ENCODE data around the gene GPR158. TPM values are rescaled to one million over a fixed set of nuclear protein-coding genes. Genes with fewer than 3 reads are reported as not detected.
"Not testable (repeated sequence)": the region's sequence is repeated elsewhere in the genome, so short reads cannot be mapped to it uniquely, and the experiment has no call there.

Gene GPR158
- total RNA-seq, 1 experiment from 2014 or later: 13.7 TPM

DNA sequence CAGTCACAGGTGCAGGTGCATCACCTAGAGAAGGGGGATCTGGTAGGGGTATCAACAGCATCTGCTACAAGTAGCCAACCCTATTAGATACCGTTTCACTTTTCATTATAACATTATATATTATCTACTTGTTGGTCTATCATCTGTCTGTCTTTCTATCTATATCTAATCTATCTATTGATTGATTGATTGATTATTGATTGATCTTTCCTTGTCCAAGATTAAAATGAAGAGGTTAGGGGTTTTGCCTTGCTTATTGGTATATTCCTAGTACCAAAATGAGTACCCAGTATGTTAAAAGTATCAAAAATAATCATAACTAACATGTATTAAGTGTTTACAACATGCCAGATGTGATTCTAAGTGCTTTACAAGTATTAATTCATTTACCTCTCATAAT is 121.5 kb downstream of the GPR158 start:
- no peak for DNase-seq (ENCODE audit: low read depth)

DNA sequence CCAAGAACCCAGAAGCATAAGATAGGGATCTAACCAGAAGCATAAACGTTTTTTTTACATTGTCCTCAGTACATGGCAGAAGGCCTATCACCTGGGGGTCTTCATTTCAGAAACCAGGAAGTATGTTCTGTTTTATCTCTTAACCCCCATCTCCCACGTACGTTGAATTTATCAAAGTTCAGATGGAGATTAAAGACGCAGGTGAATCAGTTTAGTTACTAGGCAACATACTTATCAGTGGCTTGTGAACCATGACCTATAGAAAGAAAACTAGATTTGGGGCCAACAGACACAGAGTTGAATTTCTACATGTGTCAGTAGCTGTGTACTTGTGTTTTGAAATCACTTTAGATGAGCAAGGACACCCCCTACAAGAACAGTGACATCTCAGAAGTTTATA is 122.7 kb downstream of the GPR158 start:
- no peak for DNase-seq (ENCODE audit: low read depth)

DNA sequence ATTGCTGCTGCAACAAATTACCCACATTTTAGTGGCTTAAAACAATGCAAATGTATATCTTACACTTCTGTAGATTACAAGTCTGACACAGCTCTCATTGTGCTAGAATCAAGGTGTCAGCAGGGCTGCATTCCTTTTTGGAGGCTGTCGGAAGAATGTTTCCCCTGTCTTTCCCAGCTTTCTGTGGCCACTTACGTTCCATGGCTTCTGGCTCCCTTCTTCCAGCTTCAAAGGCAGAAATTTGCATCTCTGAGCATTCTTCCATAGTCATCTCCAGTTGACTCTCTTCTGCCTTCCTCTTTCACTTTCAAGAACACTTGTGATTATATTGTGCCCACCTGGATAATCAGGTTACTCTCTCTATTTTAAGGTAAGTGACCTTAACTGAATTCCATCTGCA is 125.3 kb downstream of the GPR158 start:
- no peak for DNase-seq (ENCODE audit: low read depth)

DNA sequence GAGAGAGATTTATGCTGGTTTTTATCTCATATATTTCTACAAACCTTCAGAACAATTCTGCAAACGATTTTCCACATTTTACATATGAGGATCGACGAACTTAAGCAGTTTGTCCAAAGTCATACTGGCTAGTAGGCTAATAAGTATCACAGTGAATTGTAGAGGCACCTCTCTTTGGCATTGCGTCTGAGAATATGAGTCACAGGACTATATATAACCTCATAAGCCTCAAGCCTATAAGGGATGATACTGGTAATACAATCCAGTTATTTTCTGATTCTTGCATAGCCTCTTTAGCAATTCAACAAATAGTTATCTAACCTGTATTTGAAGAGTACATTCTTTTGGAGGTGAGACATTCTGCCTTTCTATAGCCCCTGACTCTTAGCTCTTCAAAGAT is 129.8 kb downstream of the GPR158 start:
- DNase-seq (ENCODE audit: low read depth): no peak

DNA sequence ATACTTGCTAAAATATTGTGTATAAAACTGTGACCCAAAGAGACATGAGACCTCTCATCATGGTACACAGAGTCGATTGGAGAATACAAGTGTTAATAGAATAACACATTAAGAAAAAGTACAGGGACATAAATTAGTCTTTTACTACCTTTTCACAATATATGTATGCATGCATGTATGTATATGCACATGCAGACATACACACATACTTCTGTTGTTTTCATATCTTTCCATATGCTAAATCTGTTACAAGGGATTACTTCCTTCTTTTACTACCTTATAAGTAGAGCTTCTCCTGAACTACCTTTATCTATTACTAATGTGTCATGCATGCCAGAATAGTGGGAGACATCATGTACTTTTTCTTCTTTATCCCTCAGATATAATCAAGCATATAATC is 131.6 kb downstream of the GPR158 start:
- DNase-seq (ENCODE audit: low read depth): no peak

DNA sequence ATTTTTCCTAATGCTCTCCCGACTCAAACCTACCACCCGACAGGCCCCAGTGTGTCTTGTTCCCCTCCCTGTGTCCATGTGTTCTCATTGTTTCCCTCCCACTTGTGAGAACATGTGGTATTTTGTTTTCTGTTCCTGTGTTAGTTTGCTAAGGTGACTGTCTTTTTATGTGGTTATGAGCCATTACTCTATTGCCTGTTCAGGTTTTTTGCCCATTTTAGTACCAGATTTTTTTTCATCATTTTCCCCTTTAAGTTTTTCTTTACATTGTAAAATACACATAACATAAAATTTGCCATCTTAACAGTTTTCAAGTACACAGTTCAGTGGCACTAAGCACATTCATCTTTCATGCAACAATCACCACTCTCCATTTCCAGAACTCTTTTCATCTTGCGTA is 133.5 kb downstream of the GPR158 start:
- DNase-seq (ENCODE audit: low read depth): no peak

DNA sequence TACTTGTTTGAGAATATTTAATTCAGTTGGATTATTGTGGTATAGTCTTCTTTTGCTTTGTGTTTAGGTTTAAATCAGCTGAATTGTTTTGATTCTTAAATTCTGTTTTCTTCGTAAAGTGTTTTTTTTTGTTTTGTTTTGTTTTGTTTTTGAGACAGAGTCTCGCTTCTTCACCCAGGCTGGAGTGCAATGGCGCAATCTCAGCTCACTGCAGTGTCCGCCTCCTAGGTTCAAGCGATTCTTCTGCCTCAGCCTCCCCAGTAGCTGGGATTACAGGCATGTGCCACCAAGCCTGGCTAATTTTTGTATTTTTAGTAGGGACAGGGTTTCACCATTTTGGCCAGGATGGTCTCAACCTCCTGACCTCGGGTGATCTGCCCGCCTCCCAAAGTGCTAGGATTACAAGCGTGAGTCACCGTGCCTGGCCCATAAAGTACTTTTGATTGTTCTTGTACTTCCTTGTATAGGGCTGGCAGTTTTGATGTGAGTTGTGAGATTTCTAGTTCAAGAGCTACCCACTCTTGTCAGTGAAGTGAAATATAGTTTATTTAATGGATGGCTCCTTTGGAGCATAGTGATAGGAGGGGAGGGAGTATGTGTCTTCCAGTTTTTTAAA is 142.9 kb downstream of the GPR158 start:
- DNase-seq (ENCODE audit: low read depth): peak; percentile 10

DNA sequence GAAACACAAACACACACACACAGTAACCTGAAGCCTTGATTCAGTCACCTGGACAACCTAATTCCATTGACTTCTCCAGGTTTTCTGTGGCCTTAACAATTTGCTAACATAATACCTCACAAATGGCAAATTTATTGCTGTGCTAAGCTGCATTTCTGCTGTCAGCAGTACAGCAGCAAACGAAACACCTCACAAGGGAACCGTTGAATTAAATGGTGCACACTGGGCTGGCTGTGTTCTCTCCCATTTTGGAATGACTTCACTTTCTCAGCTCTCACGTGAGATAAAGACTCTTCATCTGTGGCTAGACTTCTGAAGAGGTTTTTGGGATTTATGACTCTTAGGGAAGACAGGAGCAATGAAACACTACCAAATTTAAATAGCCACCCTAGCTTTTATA is 152.5 kb downstream of the GPR158 start:
- DNase-seq (ENCODE audit: low read depth): no peak

DNA sequence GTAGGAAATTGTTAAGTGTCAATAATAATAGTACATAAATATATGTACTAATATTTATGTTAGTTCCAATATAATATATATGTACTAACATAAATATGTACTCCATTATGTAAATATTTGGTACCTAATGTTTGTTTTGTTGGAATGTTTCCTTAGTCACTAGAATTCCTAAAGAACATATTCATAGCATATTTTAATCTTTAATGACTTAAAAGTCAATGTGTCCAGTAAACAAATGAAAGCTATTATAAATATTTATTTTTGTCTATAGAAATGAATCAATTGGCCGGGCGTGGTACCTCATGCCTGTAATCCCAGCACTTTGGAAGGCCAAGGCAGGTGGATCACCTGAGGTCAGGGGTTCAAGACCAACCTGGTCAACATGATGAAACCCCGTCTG is 153.6 kb downstream of the GPR158 start:
- DNase-seq (ENCODE audit: low read depth): no peak

DNA sequence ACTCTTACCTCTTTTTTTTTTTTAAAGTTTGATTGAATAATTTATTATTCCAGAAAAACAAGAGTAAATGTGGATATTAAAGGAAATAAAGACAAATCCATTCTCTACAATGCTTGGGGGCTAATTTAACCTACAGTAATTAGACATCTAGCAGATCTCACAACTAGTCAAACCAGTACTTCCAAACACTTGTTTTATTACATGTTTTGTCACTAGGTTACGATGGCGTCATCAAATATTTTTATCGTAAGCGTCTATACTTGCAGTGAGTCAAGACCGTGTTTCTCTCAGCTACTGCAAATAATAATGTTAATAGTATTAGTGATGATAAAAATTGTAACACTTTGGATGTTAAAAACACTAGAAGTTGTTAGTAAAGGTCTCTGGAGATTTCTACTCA is 154.8 kb downstream of the GPR158 start:
- DNase-seq (ENCODE audit: low read depth): not testable (repeated sequence)

DNA sequence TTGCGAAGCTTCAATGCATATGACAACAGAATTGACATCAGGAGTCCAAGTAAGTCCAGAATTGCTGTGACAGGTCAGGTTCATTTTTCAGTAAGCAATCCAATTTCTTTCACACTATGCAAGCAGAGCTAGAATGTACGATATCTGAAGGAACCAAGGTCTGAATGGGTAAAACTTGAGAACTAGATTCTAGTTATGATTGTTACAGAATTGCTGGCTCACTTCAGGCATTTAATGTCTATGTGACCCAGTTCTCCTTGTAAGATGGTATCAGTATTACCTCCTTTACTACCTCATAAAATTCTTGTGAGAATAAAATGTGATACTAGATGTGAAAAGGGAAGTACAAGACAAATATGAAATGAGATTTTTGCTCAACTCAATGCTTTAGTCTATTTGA is 159.6 kb downstream of the GPR158 start:
- DNase-seq (ENCODE audit: low read depth): no peak

DNA sequence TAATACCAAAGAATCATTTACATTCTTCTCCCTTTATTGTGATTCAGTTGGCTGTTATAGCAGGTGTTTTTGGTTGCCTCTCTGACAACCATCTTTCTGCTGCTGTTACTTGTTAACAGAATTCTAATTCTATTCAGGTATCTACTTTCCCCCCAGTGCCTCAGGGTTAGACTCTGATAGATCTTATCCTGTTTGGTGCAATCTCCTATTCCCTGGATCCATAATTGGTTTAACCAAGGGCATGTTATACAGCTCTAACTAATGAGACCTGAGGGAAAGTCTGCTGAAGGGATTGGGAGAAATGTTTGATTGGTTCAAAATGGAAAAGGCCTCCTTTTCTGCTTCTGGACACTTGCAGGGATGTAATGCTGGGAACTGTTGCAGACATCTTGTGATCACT is 161.5 kb downstream of the GPR158 start:
- DNase-seq (ENCODE audit: low read depth): no peak

DNA sequence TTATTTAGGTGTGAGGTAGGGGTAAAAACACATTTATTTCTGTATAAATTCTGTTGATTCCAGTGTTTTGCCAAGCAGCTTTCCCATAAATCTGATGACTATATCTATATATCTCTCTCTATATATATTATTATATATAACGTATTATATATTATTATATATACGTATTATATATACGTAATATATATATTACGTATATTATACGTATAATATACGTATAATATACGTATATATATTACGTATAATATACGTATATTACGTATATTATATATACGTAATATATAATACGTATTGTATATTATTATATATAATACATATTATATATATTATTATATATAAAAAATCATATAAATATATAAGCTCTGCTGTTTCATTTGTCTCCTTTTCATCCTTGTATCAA is 163.5 kb downstream of the GPR158 start:
- DNase-seq (ENCODE audit: low read depth): no peak

DNA sequence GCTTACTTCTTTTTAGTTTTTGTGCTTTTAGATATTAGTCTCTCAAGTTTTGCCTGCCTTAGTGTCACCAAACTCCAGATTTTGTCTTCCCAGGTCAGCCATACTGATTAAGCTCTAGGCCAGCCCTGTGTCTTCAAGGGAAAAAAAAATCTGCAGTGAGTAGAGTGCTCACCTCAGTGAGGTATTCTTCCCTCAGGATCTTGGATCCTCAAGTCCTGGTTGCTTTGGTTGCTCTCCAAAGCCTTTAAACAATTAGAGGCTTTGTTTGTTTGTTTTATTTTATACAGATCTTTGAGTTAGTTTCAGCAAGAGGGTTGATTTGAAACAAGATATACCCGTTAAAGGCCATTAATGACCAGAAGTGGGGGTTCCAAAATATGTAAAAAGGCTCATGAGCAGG is 165.2 kb downstream of the GPR158 start:
- no peak for DNase-seq (ENCODE audit: low read depth)

DNA sequence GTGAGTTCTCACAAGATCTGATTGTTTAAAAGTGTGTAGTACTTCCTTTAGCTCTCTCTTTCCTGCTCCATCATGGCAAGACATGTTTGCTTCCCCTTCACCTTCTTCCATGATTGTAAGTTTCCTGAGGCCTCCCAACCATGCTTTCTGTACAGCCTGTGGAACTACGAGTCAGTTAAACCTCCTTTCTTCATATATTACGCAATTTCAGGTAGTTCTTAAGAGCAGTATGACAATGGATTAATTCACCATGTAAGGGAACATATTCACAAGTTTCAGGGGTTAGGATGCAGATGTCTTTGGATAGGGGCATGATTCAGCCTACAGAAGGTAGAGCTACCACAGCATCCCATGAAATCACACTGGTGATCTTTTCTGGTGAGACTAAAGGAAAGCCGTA is 174.7 kb downstream of the GPR158 start:
- DNase-seq (ENCODE audit: low read depth): no peak

DNA sequence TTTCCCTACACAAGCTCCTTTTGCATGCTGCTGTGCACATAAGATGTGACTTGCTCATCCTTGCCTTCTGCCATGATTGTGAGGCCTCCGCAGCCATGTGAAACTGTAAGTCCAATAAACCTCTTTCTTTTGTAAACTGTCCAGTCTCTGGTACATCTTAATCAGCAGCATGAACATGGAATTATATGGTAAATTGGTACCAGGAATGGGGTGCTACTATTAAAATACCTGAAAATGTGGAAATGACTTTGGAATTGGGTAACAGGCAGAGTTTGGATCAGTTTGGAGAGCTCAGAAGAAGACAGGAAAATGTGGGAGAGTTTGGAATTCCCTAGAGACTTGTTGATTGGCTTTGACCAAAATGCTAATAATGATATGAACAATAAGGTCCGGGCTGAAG is 181.8 kb downstream of the GPR158 start:
- no peak for DNase-seq (ENCODE audit: low read depth)

DNA sequence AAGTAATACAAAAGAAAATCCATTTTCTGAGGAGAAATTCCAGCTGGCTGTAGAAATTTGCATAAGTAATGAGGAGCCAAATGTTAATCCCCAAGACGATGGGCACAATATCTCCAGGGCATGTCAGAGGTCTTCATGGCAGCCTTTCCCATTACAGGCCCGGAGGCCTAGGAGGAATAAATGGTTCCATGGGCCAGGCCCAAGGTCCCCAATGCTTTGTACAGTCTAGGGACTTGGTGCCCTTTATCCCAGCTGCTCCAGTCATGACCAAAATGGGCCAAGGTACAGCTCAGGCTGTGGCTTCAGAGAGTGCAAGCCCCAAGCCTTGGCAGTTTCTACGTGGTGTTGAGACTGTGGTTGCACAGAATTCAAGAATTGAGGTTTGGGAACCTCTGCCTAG is 182.5 kb downstream of the GPR158 start:
- DNase-seq (ENCODE audit: low read depth): no peak

DNA sequence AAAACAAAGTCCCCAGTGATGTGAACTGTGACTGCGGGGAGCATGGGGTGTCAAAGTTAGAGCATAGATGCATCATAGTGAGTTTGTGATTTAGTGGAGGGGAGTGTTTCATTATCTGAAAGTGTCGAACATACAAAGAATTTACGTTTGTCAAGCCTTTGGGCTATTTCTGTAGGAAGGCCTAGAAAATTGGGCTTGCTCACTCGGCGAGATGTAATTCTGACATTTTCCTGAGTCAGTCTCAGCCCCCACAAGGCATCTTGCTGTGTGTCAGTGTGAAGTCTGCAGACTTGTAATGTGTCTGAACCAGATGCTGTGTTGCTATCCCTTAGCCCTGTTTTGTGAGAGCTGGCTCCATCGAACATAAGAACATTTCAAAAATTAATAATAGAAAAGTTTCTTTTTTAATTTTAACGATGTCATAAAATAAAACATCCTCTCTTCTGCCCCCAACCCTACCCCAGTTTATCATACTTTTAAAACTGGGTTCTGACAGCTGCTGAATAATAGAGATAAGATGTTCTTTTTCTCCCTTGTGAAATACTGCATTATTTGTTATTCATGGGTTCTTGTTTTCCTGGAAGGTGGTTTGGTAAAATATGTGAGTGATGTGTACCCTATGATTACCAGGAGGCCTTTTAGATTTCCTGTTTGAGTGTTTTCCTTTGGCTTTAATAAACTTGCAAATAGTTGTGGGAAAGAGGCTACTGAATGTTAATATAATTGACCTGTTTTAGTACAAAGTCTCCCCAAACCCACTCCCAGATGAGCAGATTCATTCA is 207.4 kb downstream of the GPR158 start:
- DNase-seq (ENCODE audit: low read depth): no peak

DNA sequence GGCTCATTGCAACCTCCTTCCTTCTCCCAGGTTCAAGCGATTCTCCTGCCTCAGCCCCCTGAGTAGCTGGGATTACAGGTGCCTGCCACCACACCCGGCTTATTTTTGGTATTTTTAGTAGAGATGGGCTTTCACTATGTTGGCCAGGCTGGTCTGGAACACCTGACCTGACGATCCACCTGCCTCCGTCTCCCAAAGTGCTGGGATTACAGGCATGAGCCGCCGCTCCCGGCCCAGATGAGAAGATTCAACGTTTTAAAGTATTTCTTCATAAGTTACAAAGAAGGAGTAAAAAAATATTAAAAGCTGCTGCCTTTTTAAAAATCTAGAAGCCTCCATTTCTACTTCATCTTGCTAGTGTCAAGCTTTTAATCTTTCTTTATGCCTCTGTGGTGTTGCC is 208.1 kb downstream of the GPR158 start:
- DNase-seq (ENCODE audit: low read depth): not testable (repeated sequence)

DNA sequence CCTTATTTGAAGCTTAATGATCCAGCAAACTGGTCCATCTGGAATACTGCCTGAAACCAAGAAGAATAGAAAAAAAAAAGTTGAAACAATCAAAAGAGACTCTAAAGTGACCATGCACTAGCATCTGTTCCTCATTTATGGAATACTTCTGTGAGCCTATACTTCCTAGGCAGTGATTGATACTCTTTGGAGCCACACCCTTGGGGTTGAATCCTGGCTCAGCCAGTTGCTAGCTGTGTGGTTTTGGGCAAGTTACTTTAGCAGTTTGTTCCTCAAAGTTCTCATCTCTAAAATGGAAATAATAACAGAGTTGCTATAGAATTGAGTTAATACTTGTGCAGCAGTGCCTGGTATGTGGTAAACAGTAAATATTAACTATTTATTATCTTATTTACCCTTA is 208.9 kb downstream of the GPR158 start:
- no peak for DNase-seq (ENCODE audit: low read depth)

DNA sequence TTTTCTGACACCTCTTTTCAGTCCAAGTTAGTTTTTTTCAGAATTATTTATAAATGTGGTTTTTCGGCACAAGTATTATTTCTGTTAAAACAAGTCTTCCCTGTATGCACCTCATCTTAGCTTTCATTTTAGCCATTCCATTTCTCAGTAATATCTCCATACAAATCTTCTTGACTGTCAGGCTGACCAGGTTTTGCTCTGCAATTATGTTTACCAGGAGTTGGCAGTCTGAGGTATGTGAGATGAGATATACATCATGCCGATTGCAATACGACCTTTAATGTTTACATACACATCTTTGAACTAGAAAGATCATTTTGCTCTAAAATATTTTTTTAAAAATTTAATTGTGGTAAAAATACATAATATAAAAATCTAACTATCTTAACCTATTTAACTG is 209.8 kb downstream of the GPR158 start:
- no peak for DNase-seq (ENCODE audit: low read depth)

DNA sequence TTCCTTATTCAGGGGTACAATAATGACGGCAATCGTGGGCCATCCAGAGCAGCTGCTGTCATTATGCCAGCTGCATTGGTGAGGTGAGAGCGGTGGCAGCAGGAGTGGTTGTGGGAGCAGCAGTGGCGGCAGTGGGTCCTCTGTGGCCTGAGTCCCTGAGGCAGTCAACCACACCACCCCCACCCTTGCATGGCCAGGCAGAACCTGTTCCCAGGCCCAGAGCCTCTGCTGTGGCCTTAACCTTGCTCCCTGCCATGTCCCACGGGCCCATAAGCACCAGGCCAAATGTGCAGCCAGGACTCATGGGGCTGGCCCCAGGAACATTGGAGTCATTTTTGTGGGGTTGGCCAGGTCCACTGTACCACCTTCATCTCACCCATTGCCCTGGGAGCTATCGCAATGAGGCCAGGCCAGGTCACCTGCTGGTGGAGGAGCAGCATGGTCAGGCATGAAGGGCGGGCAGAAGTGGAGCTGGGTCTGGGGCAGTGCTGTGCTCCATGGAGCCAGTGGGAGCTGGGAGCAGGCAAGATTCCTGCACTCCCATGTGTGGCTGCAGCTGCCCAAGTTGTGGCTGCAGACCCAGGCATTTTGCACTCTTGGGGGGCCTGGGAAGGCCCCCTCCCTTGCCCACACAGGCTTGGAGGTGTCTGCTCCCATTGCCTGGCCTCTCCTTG is 213.5 kb downstream of the GPR158 start:
- DNase-seq (ENCODE audit: low read depth): no peak

DNA sequence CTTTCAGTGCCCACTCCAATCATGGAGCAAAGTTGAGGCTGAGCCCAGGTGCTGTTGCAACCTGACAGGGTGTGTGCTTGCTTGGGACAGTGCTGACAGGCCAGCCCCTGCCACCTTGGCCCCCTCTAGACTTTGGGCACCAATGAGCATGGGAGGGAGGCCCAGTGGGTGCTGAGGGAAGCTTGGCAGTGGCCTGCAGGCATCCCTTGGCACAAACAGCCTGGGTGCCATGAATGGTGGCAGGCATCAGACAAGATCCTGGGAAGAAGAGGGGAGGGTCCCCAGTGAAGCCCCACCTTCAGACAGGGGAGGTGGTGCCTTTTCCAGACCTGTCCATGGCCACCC is 214.0 kb downstream of the GPR158 start:
- DNase-seq (ENCODE audit: low read depth): no peak

Data from RPMI7951 (cell line).